Loucy (cell line): ENCODE results near the gene LCN12.

Source experiments
- EZH2phosphoT487 ChIP-seq: fragments of 200-600 bp; IDR thresholded peaks from 2 replicates; pipeline ENCODE4 v1.6.1; 2018; ENCODE audit warnings: antibody characterized with exemption, mild to moderate bottlenecking, moderate library complexity, borderline replicate concordance
- TF ChIP-seq, protein P1 (sequence below): fragments of 200-600 bp; sonication (generic); conservative IDR thresholded peaks from 2 replicates; pipeline ENCODE4 v1.5.1; 2014; ENCODE audit warnings: mild to moderate bottlenecking, antibody characterized with exemption, low read length

DNA sequence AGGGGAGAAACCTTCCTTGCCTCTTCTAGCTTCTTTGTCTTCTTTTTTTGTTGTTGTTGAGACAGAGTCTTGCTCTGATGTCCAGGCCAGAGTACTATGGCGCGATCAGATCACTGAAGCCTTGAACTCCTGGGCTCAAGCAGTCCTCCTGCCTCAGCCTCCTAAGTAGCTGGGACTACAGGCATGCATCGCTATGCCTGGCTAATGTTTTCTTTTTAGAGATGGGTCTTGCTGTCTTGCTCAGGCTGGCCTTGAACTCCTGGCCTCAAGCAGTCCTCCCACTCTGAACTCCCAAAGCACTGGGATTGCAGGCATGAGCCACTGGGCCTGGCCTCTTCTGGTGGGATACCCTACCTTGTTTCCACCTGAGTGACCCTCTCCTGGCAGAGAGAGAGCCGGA, 36.8 kb downstream of the LCN12 start:
- TF ChIP-seq, protein P1, sequence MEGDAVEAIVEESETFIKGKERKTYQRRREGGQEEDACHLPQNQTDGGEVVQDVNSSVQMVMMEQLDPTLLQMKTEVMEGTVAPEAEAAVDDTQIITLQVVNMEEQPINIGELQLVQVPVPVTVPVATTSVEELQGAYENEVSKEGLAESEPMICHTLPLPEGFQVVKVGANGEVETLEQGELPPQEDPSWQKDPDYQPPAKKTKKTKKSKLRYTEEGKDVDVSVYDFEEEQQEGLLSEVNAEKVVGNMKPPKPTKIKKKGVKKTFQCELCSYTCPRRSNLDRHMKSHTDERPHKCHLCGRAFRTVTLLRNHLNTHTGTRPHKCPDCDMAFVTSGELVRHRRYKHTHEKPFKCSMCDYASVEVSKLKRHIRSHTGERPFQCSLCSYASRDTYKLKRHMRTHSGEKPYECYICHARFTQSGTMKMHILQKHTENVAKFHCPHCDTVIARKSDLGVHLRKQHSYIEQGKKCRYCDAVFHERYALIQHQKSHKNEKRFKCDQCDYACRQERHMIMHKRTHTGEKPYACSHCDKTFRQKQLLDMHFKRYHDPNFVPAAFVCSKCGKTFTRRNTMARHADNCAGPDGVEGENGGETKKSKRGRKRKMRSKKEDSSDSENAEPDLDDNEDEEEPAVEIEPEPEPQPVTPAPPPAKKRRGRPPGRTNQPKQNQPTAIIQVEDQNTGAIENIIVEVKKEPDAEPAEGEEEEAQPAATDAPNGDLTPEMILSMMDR, result no peak
- TF ChIP-seq EZH2phosphoT487, result no peak
